Measurements from ENCODE around the gene SSTR1. TPM values are rescaled to one million over a fixed set of nuclear protein-coding genes. Genes with fewer than 3 reads are reported as not detected.

The SSTR1 gene
- total and polyA plus RNA-seq, 2 donors (not counting 3 experiments of a cell fraction or from before 2014, with no cell fraction given) = 1.4 to 1.9 TPM

DNA sequence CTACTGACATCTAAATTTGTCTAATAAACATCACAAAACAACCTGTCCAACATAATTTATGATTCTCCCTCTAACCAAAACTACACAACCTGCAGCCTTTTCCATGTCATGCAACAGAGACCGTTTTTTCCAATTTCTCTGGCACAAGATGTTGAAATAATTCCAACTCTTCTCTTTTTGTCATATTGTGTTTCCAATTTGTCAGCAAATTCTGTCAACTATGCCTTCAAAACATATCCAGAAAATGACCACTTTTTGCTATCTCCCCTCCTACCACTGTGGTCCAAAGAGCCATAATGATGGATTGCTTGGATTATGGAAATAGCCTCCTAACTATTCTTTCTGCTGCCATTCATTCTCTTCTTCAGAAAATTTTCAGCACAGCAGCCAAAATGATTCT is 31.3 kb upstream of the SSTR1 start:
- Histone ChIP-seq H3K27ac (ENCODE audit: insufficient read depth, low read depth, low read length) (no peak overlapping the region), H3K9ac (replicated peaks; ENCODE audit: extremely low read depth, insufficient read depth, low read length) (no peak overlapping the region), H3K9me3 (replicated peaks; ENCODE audit: control insufficient read depth, insufficient read depth, low read length) (no peaks in the 10 kb centered on the region), H3K27me3 (ENCODE audit: control insufficient read depth in 2 of 2, insufficient read depth in 2 of 2, low read length in 2 of 2) (no peaks in the 10 kb centered on the region), H3K79me2 (ENCODE audit: control insufficient read depth, insufficient read depth, low read length) (no peaks in the 10 kb centered on the region), H3K36me3 (ENCODE audit: control insufficient read depth in 2 of 2, extremely low read depth in 1 of 2, insufficient read depth in 2 of 2, low read length in 2 of 2) (no peaks in the 10 kb centered on the region), H4K20me1 (replicated peaks; ENCODE audit: control insufficient read depth, extremely low read depth, insufficient read depth, low read length) (no peaks in the 10 kb centered on the region), H2AFZ (ENCODE audit: low read depth, low read length) (no peak overlapping the region), H3K4me3 (replicated peaks in 1 of 3; ENCODE audit: insufficient read depth in 1 of 3, low read depth in 1 of 3, low read length in 3 of 3) (no peak overlapping the region), H3K9me1 (replicated peaks; ENCODE audit: control insufficient read depth, extremely low read depth, insufficient read depth, low read length) (no peaks in the 10 kb centered on the region), H3K4me2 (ENCODE audit: insufficient read depth, low read length) (no peak overlapping the region), H3K4me1 (ENCODE audit: control insufficient read depth, extremely low read depth, insufficient read depth, low read length) (no peaks in the 10 kb centered on the region)
- POLR2A ChIA-PET = no interaction called here
- DNase-seq (ENCODE audit: low read depth, low spot score) = no peak
- no peak for TF ChIP-seq GATA2 (IDR thresholded peaks at IDR 0.05; ENCODE audit: insufficient read depth, insufficient read length, low read depth, low read length)
- TF ChIP-seq POLR2AphosphoS5 (IDR thresholded peaks at IDR 0.05; ENCODE audit: insufficient read depth, low read depth, low read length) = no peak
- dilution Hi-C loops (cut with MboI; ENCODE audit: extremely low pct_ligation_motif_present, low sequenced_read_pairs) (no loop called here), intact Hi-C loops (cut with micrococcal nuclease) (no loop called here)
- CTCF ChIA-PET = no interaction called here
- no peak for FAIRE-seq
- BruUV-seq (replicated peaks) = no TSS peak

DNA sequence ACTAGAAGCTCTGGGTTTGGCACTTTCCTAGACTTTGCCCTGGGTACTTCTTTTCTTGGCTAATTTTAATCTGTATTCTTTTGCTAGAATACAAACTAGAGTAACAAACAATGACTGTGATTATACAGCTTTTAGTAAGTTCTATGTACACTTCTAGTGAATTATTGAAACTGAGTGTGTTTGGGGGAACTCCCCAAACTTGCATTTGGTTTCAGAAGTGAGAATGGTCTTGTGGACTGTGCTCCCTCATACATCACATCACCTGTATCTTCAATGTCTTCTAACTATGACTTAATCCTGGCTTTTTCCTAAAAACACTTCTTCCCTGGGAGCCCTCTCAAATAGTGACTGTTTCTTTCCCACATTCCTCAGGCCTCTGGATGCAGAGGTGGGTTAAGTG is 23.6 kb upstream of the SSTR1 start:
- Histone ChIP-seq H3K27ac (ENCODE audit: insufficient read depth, low read depth, low read length) (no peak overlapping the region), H3K4me1 (ENCODE audit: control insufficient read depth, extremely low read depth, insufficient read depth, low read length) (no peaks in the 10 kb centered on the region), H4K20me1 (replicated peaks; ENCODE audit: control insufficient read depth, extremely low read depth, insufficient read depth, low read length) (no peaks in the 10 kb centered on the region), H3K36me3 (ENCODE audit: control insufficient read depth in 2 of 2, extremely low read depth in 1 of 2, insufficient read depth in 2 of 2, low read length in 2 of 2) (no peaks in the 10 kb centered on the region), H3K9me3 (replicated peaks; ENCODE audit: control insufficient read depth, insufficient read depth, low read length) (no peaks in the 10 kb centered on the region), H3K79me2 (ENCODE audit: control insufficient read depth, insufficient read depth, low read length) (no peaks in the 10 kb centered on the region), H3K9me1 (replicated peaks; ENCODE audit: control insufficient read depth, extremely low read depth, insufficient read depth, low read length) (no peaks in the 10 kb centered on the region), H3K4me2 (ENCODE audit: insufficient read depth, low read length) (no peak overlapping the region), H3K9ac (replicated peaks; ENCODE audit: extremely low read depth, insufficient read depth, low read length) (no peak overlapping the region), H3K4me3 (replicated peaks in 1 of 3; ENCODE audit: insufficient read depth in 1 of 3, low read depth in 1 of 3, low read length in 3 of 3) (no peak overlapping the region), H3K27me3 (ENCODE audit: control insufficient read depth in 2 of 2, insufficient read depth in 2 of 2, low read length in 2 of 2) (no peaks in the 10 kb centered on the region), H2AFZ (ENCODE audit: low read depth, low read length) (no peak overlapping the region)
- ChIA-PET POLR2A (no interaction called here), CTCF (interaction anchor here (0.8 to 0.9 kb wide), 2 partner anchors 198 to 416 kb away, joined by 3 read pairs; no protein-coding TSS in a partner anchor)
- TF ChIP-seq MYC (IDR thresholded peaks at IDR 0.05; ENCODE audit: low read depth, low read length) = no peak
- no peak for TF ChIP-seq FOS (IDR thresholded peaks at IDR 0.05; ENCODE audit: borderline replicate concordance, insufficient read depth, low read length)
- TF ChIP-seq GATA2 (IDR thresholded peaks at IDR 0.05; ENCODE audit: insufficient read depth, insufficient read length, low read depth, low read length) = no peak
- TF ChIP-seq POLR2AphosphoS5 (IDR thresholded peaks at IDR 0.05; ENCODE audit: insufficient read depth, low read depth, low read length) = no peak
- TF ChIP-seq CTCF (IDR thresholded peaks at IDR 0.05; ENCODE audit: extremely low read depth in 1 of 2, insufficient read depth in 1 of 2, low read depth in 1 of 2, low read length in 2 of 2) = no peak
- TF ChIP-seq EZH2 (IDR thresholded peaks at IDR 0.05; ENCODE audit: borderline replicate concordance, low read depth, low read length, severe bottlenecking) = no peak
- TF ChIP-seq, protein P1, sequence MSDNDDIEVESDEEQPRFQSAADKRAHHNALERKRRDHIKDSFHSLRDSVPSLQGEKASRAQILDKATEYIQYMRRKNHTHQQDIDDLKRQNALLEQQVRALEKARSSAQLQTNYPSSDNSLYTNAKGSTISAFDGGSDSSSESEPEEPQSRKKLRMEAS (IDR thresholded peaks at IDR 0.05; ENCODE audit: insufficient read depth, insufficient read length) = no peak
- TF ChIP-seq JUN (IDR thresholded peaks at IDR 0.05; ENCODE audit: borderline replicate concordance, insufficient read depth, insufficient read length, low read depth) = no peak
- TF ChIP-seq POLR2A (IDR thresholded peaks at IDR 0.05; ENCODE audit: low read depth, low read length) = no peak
- BruUV-seq (replicated peaks) = no TSS peak
- intact Hi-C loops (cut with micrococcal nuclease) (no loop called here), dilution Hi-C loops (cut with MboI; ENCODE audit: extremely low pct_ligation_motif_present, low sequenced_read_pairs) (no loop called here)
- no peak for DNase-seq (ENCODE audit: low read depth, low spot score)
- no peak for FAIRE-seq
